Activated CD4-positive, alpha-beta T cell treated with anti-CD3 and anti-CD28 coated beads, Interleukin-2, amount 50 U/mL, for 4 hours (primary cell): ENCODE measurements around the gene PC.
A peak's percentile ranks its signal among the peaks of the same experiment; 100 is the strongest.
"Not testable (repeated sequence)": the region's sequence is repeated elsewhere in the genome, so short reads cannot be mapped to it uniquely, and the experiment has no call there.

ENCODE experiments used
- DNase-seq, 2 experiments: peaks; one replicate each; pipeline ENCODE4 v3.0.0-alpha.2; 2020

The PC gene

GRCh38 chr11:66979336-66979980 is 21.3 kb upstream of the PC start:
- no peak for DNase-seq

- no peak for DNase-seq
These were observed 20.5 kb upstream of the PC start for GRCh38 chr11:66978717-66979116.

- no peak for DNase-seq
These were observed 20.0 kb upstream of the PC start for GRCh38 chr11:66978229-66978628.

GRCh38 chr11:66976925-66977324 is 18.7 kb upstream of the PC start:
- no peak for DNase-seq

- peak in 1 of 2 experiments; percentile 17 for DNase-seq
These were observed 17.9 kb upstream of the PC start for GRCh38 chr11:66976028-66976467.

GRCh38 chr11:66975405-66976027 is 17.3 kb upstream of the PC start:
- DNase-seq: no peak

GRCh38 chr11:66974724-66975404 is 16.7 kb upstream of the PC start, which contains the start of gene C11orf86:
Gene C11orf86, plus strand, starts transcription at chr11:66975304. Its CDS starts 59 bp downstream, at chr11:66975363.
- DNase-seq: no peak

GRCh38 chr11:66973956-66974580 is 15.9 kb upstream of the PC start:
- DNase-seq: no peak

- no peak for DNase-seq
These were observed 13.3 kb upstream of the PC start for GRCh38 chr11:66971488-66971887.

GRCh38 chr11:66970807-66971442 is 12.7 kb upstream of the PC start:
- no peak for DNase-seq

- DNase-seq: no peak
These were observed 12.2 kb upstream of the PC start for GRCh38 chr11:66970371-66970806.

GRCh38 chr11:66969584-66970225 is 11.5 kb upstream of the PC start:
- DNase-seq: no peak

- no peak for DNase-seq
These were observed 9.7 kb upstream of the PC start for GRCh38 chr11:66967670-66968425.

GRCh38 chr11:66966351-66966750 is 8.2 kb upstream of the PC start:
- no peak for DNase-seq

- no peak for DNase-seq
These were observed 6.3 kb upstream of the PC start for GRCh38 chr11:66964495-66964894.

- DNase-seq: no peak
These were observed 4.6 kb upstream of the PC start for GRCh38 chr11:66962801-66963200.

- DNase-seq: no peak
These were observed 4.1 kb upstream of the PC start for GRCh38 chr11:66962247-66962646.

GRCh38 chr11:66961691-66962213 is 3.6 kb upstream of the PC start:
- not testable (repeated sequence) for DNase-seq

- peak in 1 of 2 experiments; percentile 6 for DNase-seq
These were observed 732 bp upstream of the PC start for GRCh38 chr11:66958956-66959274.

GRCh38 chr11:66957971-66958231 is 282 bp downstream of the PC start:
- DNase-seq: no peak

GRCh38 chr11:66956689-66957290 is 1.4 kb downstream of the PC start:
- no peak for DNase-seq
